ENCODE measurements around the gene AKNAD1. TPM values are rescaled to one million over a fixed set of nuclear protein-coding genes. Genes with fewer than 3 reads are reported as not detected.

Gene AKNAD1
- total and polyA plus RNA-seq, 10 of the 15 experiments (the other 5 are each of a cell fraction or from before 2014, with no cell fraction given), result 0.05 to 0.13 (median 0.10) TPM; not detected in 7

DNA sequence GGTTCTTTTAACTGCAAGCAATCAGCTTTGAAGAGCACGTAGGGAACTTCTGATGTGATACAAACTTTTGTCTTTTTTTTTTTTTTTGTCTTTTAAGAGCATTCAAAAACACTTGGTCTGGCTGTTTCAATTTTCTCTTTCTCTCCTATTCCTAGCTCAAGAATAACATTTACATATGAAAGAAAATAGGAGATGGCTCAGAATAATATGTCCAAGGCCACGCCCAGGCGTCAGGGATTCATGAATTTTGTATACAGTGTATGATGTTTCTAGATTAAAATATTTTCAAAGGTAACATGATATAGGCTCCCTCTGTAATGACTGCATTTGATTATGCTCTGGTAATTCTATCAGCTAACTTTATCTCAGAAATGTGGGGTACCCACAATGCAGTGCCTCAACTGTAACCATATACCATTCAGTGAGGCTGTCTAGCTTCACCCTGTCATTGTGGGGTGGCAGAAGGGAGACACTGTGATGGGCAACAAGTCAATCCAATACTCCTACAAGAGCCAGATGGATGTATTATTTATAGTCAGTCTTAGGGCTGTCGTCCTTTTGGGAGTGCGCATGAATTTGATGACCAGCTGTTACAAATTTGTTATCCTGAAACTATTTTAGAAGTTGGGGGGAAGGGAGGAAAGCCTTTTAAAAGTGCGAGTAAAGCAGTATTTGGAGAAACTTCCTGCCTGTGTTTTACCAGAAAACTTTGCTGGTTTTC, 1.5 kb upstream of the AKNAD1 start:
- FAIRE-seq, result no peak

More for the DNA sequence above, 1.5 kb upstream of the AKNAD1 start:
- ChIA-PET CTCF (interaction anchor here (1.9 kb wide), 1 partner anchor 29 kb away, joined by 4 read pairs; no protein-coding TSS in a partner anchor), SMC1A (ENCODE audit: uncharacterized antibody, unreplicated experiment) (interaction anchor here (0.6 to 0.9 kb wide), 3 partner anchors 10 to 1027 kb away, joined by 3 to 4 read pairs (median 4); no protein-coding TSS in a partner anchor), POLR2A (interaction anchor here (1.2 kb wide), 1 partner anchor 16 kb away, joined by 4 read pairs; no protein-coding TSS in a partner anchor), RAD21 (ENCODE audit: unreplicated experiment) (no interaction called here)
- BruUV-seq (replicated peaks), result no TSS peak
- no peaks in the 10 kb centered on the region; a peak in 2 of 4 replicates for H3K27me3 ChIP-seq (replicated peaks in 1 of 2; ENCODE audit: control insufficient read depth in 2 of 2, insufficient read depth in 2 of 2, low read length in 1 of 2)
- no peaks in the 10 kb centered on the region for H4K20me1 ChIP-seq (ENCODE audit: control insufficient read depth, insufficient read depth)
- no peak overlapping the region for H3K27ac ChIP-seq (ENCODE audit: control insufficient read depth, insufficient read depth)
- WGBS (ENCODE audit: insufficient coverage, insufficient replicate concordance, low lambda C conversion rate, missing lambda C conversion rate), result 72% methylated on average over 6 of the region's 6 CpGs
- peaks cover 5% of the 10 kb centered on the region; the same call in 1 of the 2 replicates for H3K4me1 ChIP-seq (ENCODE audit: control insufficient read depth, insufficient read depth, low read length)
- H2AFZ ChIP-seq (ENCODE audit: control insufficient read depth, low read depth, low read length), result no peak overlapping the region
- no peak for TF ChIP-seq BRCA1 (IDR thresholded peaks at IDR 0.05; ENCODE audit: low read depth, low read length)
- TF ChIP-seq, protein P1, sequence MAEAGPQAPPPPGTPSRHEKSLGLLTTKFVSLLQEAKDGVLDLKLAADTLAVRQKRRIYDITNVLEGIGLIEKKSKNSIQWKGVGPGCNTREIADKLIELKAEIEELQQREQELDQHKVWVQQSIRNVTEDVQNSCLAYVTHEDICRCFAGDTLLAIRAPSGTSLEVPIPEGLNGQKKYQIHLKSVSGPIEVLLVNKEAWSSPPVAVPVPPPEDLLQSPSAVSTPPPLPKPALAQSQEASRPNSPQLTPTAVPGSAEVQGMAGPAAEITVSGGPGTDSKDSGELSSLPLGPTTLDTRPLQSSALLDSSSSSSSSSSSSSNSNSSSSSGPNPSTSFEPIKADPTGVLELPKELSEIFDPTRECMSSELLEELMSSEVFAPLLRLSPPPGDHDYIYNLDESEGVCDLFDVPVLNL (IDR thresholded peaks at IDR 0.05; ENCODE audit: low read depth, low read length), result no peak
- no peak for TF ChIP-seq SIN3A (IDR thresholded peaks at IDR 0.05; ENCODE audit: low read depth, low read length)
- TF ChIP-seq RUNX3 (IDR thresholded peaks at IDR 0.05; ENCODE audit: low read length), result no peak
- TF ChIP-seq ZBED1 (IDR thresholded peaks at IDR 0.05; ENCODE audit: borderline replicate concordance), result no peak
- TF ChIP-seq ETV6 (conservative IDR thresholded peaks at IDR 0.05 in 1 of 2, IDR thresholded peaks at IDR 0.05 in 1 of 2; ENCODE audit: borderline replicate concordance in 1 of 2, low read depth in 1 of 2), result no peak
- TF ChIP-seq CBX3 (IDR thresholded peaks at IDR 0.05; ENCODE audit: borderline replicate concordance, low read depth), result no peak
- no peak for TF ChIP-seq ZSCAN29 (IDR thresholded peaks at IDR 0.05)
- no peak for TF ChIP-seq TARDBP (IDR thresholded peaks at IDR 0.05; ENCODE audit: borderline replicate concordance)
- TF ChIP-seq, protein P2, sequence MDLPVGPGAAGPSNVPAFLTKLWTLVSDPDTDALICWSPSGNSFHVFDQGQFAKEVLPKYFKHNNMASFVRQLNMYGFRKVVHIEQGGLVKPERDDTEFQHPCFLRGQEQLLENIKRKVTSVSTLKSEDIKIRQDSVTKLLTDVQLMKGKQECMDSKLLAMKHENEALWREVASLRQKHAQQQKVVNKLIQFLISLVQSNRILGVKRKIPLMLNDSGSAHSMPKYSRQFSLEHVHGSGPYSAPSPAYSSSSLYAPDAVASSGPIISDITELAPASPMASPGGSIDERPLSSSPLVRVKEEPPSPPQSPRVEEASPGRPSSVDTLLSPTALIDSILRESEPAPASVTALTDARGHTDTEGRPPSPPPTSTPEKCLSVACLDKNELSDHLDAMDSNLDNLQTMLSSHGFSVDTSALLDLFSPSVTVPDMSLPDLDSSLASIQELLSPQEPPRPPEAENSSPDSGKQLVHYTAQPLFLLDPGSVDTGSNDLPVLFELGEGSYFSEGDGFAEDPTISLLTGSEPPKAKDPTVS (IDR thresholded peaks at IDR 0.05; ENCODE audit: low read depth, low read length), result no peak
- no peak for TF ChIP-seq SP1 (IDR thresholded peaks at IDR 0.05; ENCODE audit: low read depth, low read length)
- TF ChIP-seq SMAD1 (IDR thresholded peaks at IDR 0.05; ENCODE audit: low read depth, partially characterized antibody), result no peak
- no peak for TF ChIP-seq BHLHE40 (IDR thresholded peaks at IDR 0.05; ENCODE audit: borderline replicate concordance in 1 of 2, low read depth in 2 of 2, low read length in 1 of 2)
- TF ChIP-seq TBL1XR1 (IDR thresholded peaks at IDR 0.05; ENCODE audit: low read depth, low read length), result no peak
- no peak for ATAC-seq
- H3K9me3 ChIP-seq (replicated peaks; ENCODE audit: control insufficient read depth, insufficient read depth, low read length), result no peaks in the 10 kb centered on the region
- no peaks in the 10 kb centered on the region for H3K36me3 ChIP-seq (ENCODE audit: control insufficient read depth in 2 of 2, insufficient read depth in 2 of 2, low read length in 1 of 2)
- DNase-seq (ENCODE audit: low read depth, low spot score), result no peak
- in situ Hi-C loops (cut with MboI), result no loop called here
- no peak overlapping the region for H3K4me3 ChIP-seq
- no peak overlapping the region for H3K4me2 ChIP-seq (ENCODE audit: control insufficient read depth, insufficient read depth)
- intact Hi-C loops (cut with micrococcal nuclease; ENCODE audit: unreplicated experiment), result no loop called here
- H3K9ac ChIP-seq (ENCODE audit: control insufficient read depth, insufficient read depth, low read length), result no peak overlapping the region
- no peaks in the 10 kb centered on the region for H3K79me2 ChIP-seq (ENCODE audit: control insufficient read depth, insufficient read depth, low read length)

All from GM12878 (cell line).